SK-N-SH (cell line): Measurements from ENCODE around the gene CNEP1R1. TPM values are rescaled to one million over a fixed set of nuclear protein-coding genes. Genes with fewer than 3 reads are reported as not detected.

Experiments used
- CTCF ChIA-PET: fragments of 300-600, 350-600 bp; formaldehyde crosslinking; extraction: SDS; loops from one replicate; lab custom pipeline; 2021; lab: Yijun Ruan, JAX
- POLR2A ChIA-PET: fragments of 350-600 bp; sonication (Branson Sonifier 250); formaldehyde crosslinking; extraction: SDS; loops from one replicate; lab custom pipeline; 2020; ENCODE audit warnings: antibody characterized with exemption, inconsistent platforms; lab: Yijun Ruan, JAX
- DNase-seq: peaks from one replicate; pipeline ENCODE4 v3.0.0; 2012
- H2AFZ ChIP-seq: fragments of 200-600 bp; sonication (generic); 2 replicates; pipeline ENCODE4 v1.8.1; 2016; ENCODE audit warnings: antibody characterized with exemption, mild to moderate bottlenecking, low read depth
- H3F3A ChIP-seq: fragments of 200-600 bp; sonication (generic); replicated peaks from 2 replicates; pipeline ENCODE3; 2016; ENCODE audit warnings: antibody characterized with exemption, mild to moderate bottlenecking; ENCODE audit not compliant: insufficient read depth
- H3K27ac ChIP-seq, 2 experiments: fragments of 200-500 bp in 1 of 2; fragments of 200-600 bp in 1 of 2; sonication (Bioruptor generic) in 1 of 2; sonication (generic), shearing (Covaris generic) in 1 of 2; 2 replicates each; pipeline versions ENCODE4 v1.5.1 to v1.6.1; 2014 to 2016; ENCODE audit warnings: low read depth in 2 of 2, inconsistent platforms in 1 of 2, low read length in 1 of 2, mild to moderate bottlenecking in 1 of 2, mixed read lengths in 1 of 2
- H3K27me3 ChIP-seq: fragments of 200-600 bp; sonication (generic), shearing (Covaris generic); 2 replicates; pipeline ENCODE4 v1.6.1; 2016; ENCODE audit warnings: mixed run types; ENCODE audit not compliant: insufficient read depth
- H3K36me3 ChIP-seq, 2 experiments: fragments of 200-500 bp in 1 of 2; fragments of 200-600 bp in 1 of 2; sonication (Bioruptor generic) in 1 of 2; sonication (generic) in 1 of 2; replicated peaks in 1 of 2; 2 replicates each; pipeline versions ENCODE3 to v1.5.1; 2014 to 2016; ENCODE audit warnings: low read length in 1 of 2, mild to moderate bottlenecking in 1 of 2; ENCODE audit not compliant: insufficient read depth in 2 of 2, control insufficient read depth in 1 of 2
- H3K4me1 ChIP-seq, 2 experiments: fragments of 200-500 bp in 1 of 2; fragments of 200-600 bp in 1 of 2; sonication (Bioruptor generic) in 1 of 2; sonication (generic), shearing (Covaris generic) in 1 of 2; 2 replicates each; pipeline versions ENCODE4 v1.5.1 to v1.6.1; 2014 to 2016; ENCODE audit warnings: low read depth in 1 of 2, low read length in 1 of 2, mixed run types in 1 of 2; ENCODE audit not compliant: insufficient read depth in 2 of 2, control insufficient read depth in 1 of 2
- H3K4me2 ChIP-seq: fragments of 200-600 bp; sonication (generic), shearing (Covaris generic); 2 replicates; pipeline ENCODE4 v1.6.1; 2017; ENCODE audit warnings: mixed run types
- H3K4me3 ChIP-seq, 2 experiments: fragments of 200-500 bp in 1 of 2; fragments of 200-600 bp in 1 of 2; sonication (Bioruptor generic) in 1 of 2; sonication (generic), shearing (Covaris generic) in 1 of 2; 2 replicates each; pipeline versions ENCODE4 v1.5.1 to v1.8.1; 2014 to 2016; ENCODE audit warnings: low read depth in 2 of 2, inconsistent platforms in 1 of 2, low read length in 1 of 2, mild to moderate bottlenecking in 1 of 2, mixed read lengths in 1 of 2, moderate library complexity in 1 of 2
- H3K79me2 ChIP-seq: fragments of 200-600 bp; sonication (generic); 2 replicates; pipeline ENCODE4 v1.8.1; 2017; ENCODE audit warnings: mild to moderate bottlenecking; ENCODE audit not compliant: insufficient read depth
- H3K9ac ChIP-seq: fragments of 200-600 bp; sonication (generic); 2 replicates; pipeline ENCODE4 v1.6.1; 2017; ENCODE audit warnings: mixed run types
- H3K9me2 ChIP-seq: fragments of 200-600 bp; sonication (generic); 2 replicates; pipeline ENCODE4 v1.6.1; 2017; ENCODE audit warnings: mixed run types
- H3K9me3 ChIP-seq: fragments of 200-600 bp; sonication (generic); 2 replicates; pipeline ENCODE4 v1.6.1; 2017; ENCODE audit warnings: mixed run types, mild to moderate bottlenecking, moderate library complexity
- H4K20me1 ChIP-seq: fragments of 200-600 bp; sonication (generic); 2 replicates; pipeline ENCODE4 v1.6.1; 2017; ENCODE audit warnings: mild to moderate bottlenecking, mixed run types; ENCODE audit not compliant: insufficient read depth
- ELF1 ChIP-seq: IDR thresholded peaks from 2 replicates; pipeline ENCODE4 v1.4.0; 2012
- FOXJ3 ChIP-seq: sonication (generic); formaldehyde crosslinking; IDR thresholded peaks from 2 replicates; pipeline ENCODE4 v1.5.1; 2020; ENCODE audit warnings: mild to moderate bottlenecking, missing genetic modification reagents
- JUND ChIP-seq: IDR thresholded peaks from 2 replicates; pipeline ENCODE4 v1.4.0; 2012
- RCOR1 ChIP-seq: fragments of 150-350 bp; IDR thresholded peaks from 2 replicates; pipeline ENCODE4 v1.6.1; 2017; ENCODE audit warnings: antibody characterized with exemption, low read length
- RXRA ChIP-seq: IDR thresholded peaks from 2 replicates; pipeline ENCODE4 v1.4.0; 2012; ENCODE audit warnings: low read depth, mild to moderate bottlenecking, borderline replicate concordance
- SMC3 ChIP-seq: IDR thresholded peaks from 2 replicates; pipeline ENCODE4 v1.6.1; 2012; ENCODE audit warnings: low read depth, low read length, improper control_type of control experiment
- TEAD4 ChIP-seq: IDR thresholded peaks from 2 replicates; pipeline ENCODE4 v1.4.0; 2012; ENCODE audit warnings: mild to moderate bottlenecking, borderline replicate concordance; ENCODE audit not compliant: insufficient read depth
- USF2 ChIP-seq: fragments of 150-350 bp; IDR thresholded peaks from 2 replicates; pipeline ENCODE4 v1.6.1; 2017; ENCODE audit warnings: antibody characterized with exemption, low read length, low read depth, borderline replicate concordance
- ZBTB33 ChIP-seq: IDR thresholded peaks from 2 replicates; pipeline ENCODE4 v1.4.0; 2012; ENCODE audit warnings: low read depth, borderline replicate concordance
- WGBS: methylation state at CpG from one replicate; pipeline ENCODE4 v1.1.6; 2017; ENCODE audit warnings: low lambda C conversion rate; 5-methylcytosine and 5-hydroxymethylcytosine counted together
- polyA plus RNA-seq, 3 experiments: library from polyadenylated mRNA; depleted of rRNA; stranded (reverse); fragments of >200 nt; gene quantifications; 2 replicates each; pipeline ENCODE4 v1.2.3, GENCODE V29; 2012

The CNEP1R1 gene
- polyA plus RNA-seq, 1 of the 3 experiments (the other 2 are of a cell fraction), result 19.2 TPM

GRCh38 chr16:49986351-49987124 is 38.5 kb upstream of the CNEP1R1 start:
- Histone ChIP-seq H3K4me1 (no peaks in the 10 kb centered on the region; a peak in 1 of 4 replicates), H3K9me2 (no peaks in the 10 kb centered on the region), H3K36me3 (no peaks in the 10 kb centered on the region), H3K27ac (no peak overlapping the region), H3F3A (no peaks in the 10 kb centered on the region), H3K79me2 (no peaks in the 10 kb centered on the region), H3K9ac (no peak overlapping the region), H2AFZ (peak overlapping the region; percentile 18; the same call in 1 of the 2 replicates), H4K20me1 (no peaks in the 10 kb centered on the region), H3K4me2 (0 out of 2 replicates have a peak overlapping the region, but pooled peaks have one; percentile 37), H3K4me3 (no peak overlapping the region), H3K27me3 (no peaks in the 10 kb centered on the region), H3K9me3 (no peaks in the 10 kb centered on the region)
- TF ChIP-seq TEAD4 (no peak), JUND (no peak), USF2 (no peak), RCOR1 (no peak), FOXJ3 (CRISPR knock-in tag) (no peak), ELF1 (no peak), SMC3 (no peak)
- peak; percentile 16 for DNase-seq
- 84% methylated on average over 17 of the region's 17 CpGs for WGBS
- ChIA-PET POLR2A (no interaction called here), CTCF (no interaction called here)

GRCh38 chr16:49987381-49987780 is 37.6 kb upstream of the CNEP1R1 start:
- no peaks in the 10 kb centered on the region for H3K27me3 ChIP-seq
- H3K79me2 ChIP-seq, result no peaks in the 10 kb centered on the region
- no peak for TF ChIP-seq ELF1
- no peak for TF ChIP-seq ZBTB33
- no peak for TF ChIP-seq RXRA
- TF ChIP-seq FOXJ3 (CRISPR knock-in tag), result no peak
- WGBS, result 84% methylated on average over 5 of the region's 5 CpGs
- no peak overlapping the region for H2AFZ ChIP-seq
- no peaks in the 10 kb centered on the region for H3K9me3 ChIP-seq
- no peaks in the 10 kb centered on the region; a peak in 1 of 4 replicates for H3K4me1 ChIP-seq
- H3K9ac ChIP-seq, result no peak overlapping the region
- H3K4me3 ChIP-seq, result no peak overlapping the region
- CTCF ChIA-PET, result no interaction called here
- no peaks in the 10 kb centered on the region for H4K20me1 ChIP-seq
- no peaks in the 10 kb centered on the region for H3K36me3 ChIP-seq
- no peak for DNase-seq
- no peak overlapping the region for H3K4me2 ChIP-seq
- H3K27ac ChIP-seq, result no peak overlapping the region
- H3K9me2 ChIP-seq, result no peaks in the 10 kb centered on the region
- POLR2A ChIA-PET, result no interaction called here
- H3F3A ChIP-seq, result no peaks in the 10 kb centered on the region
